Measurements from ENCODE around the gene PRKD3.

The PRKD3 gene

DNA sequence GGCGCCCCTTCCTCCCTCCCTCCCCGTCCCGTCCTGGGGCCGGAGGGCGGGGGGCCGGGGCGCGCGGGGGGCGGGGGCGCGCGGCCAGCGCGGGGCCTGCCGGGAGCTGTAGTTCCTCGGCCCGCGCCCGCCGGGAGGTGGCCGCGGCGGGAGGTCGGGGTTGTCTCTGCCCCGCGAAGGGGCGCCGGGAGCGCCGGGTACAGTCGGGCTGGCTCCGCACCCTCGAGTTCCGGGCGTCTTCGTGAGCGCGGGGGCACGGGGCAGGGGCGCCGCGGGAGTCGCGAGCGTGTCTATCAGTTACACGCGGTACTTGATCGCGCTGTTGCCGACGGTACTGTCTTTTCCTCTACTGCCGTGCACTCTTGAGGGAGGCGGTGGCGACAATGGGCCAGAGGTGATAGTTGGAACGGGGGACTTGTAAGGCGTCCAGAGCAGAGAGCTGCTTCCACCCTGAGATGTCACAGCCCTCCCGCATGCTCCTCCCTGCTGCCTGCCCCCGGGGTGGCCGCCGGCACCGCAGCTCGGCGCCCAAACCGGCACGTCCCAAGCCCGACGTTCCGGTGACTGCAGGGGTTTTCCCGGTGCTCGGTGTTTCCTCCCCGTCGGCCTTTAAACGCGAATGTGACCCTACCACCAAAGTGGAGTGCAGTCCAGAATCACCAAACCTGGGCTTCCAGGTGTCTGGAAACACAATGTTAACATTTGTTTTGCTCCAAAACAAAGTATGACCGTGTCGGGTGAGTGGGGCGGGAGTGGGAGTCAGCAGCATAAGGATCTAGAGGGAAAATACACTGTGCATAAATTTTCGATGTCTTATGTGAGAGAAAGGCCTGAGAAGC lies at the start of gene PRKD3:
Gene PRKD3, minus strand, starts transcription at position 48 of the 839 bp plus-strand sequence. CDS start 8,309 bp downstream, outside the sequence.
- peak; percentile 89 for DNase-seq

DNA sequence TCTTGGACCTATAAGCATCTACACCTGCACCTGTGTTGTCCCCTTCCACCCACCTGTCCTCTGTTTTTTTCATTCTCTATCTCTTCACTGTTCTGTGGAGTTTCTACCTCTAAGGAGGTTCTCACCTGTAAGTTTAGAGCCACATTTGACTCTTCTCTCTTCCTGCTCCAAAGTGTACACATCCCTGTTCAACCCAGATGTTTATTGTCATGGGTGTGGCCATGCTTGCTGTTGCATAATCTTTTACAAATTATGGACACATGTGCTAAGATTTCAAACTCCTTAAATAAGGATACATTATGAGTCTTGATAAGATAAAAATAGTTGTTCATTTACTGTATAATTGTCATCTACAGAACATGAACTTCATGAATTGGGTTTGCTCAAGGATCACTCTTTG lies 47.4 kb upstream of the PRKD3 start:
- no peak for DNase-seq

DNA sequence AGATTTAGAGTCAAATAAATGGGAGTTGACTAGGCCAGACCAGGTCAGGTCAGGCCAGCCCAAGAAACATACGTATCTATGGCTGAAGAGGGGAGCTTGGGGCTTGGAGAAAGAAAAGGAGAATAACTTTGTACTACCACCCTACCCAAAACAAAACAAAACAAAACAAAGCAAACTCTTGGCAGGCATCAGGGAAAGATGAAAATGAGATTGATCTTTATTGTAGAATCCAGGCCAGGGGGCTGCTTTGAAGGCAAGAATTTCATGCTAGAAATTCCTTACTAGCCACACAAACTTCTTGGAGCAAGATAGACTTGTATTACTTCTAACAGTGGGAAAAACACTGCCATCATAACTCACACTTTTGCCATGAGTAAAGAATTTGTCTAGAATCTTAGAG lies 46.0 kb upstream of the PRKD3 start:
- DNase-seq: no peak

- no peak for DNase-seq
Observed at GRCh38 chr2:37367984-37368383, 43.4 kb upstream of the PRKD3 start.

DNA sequence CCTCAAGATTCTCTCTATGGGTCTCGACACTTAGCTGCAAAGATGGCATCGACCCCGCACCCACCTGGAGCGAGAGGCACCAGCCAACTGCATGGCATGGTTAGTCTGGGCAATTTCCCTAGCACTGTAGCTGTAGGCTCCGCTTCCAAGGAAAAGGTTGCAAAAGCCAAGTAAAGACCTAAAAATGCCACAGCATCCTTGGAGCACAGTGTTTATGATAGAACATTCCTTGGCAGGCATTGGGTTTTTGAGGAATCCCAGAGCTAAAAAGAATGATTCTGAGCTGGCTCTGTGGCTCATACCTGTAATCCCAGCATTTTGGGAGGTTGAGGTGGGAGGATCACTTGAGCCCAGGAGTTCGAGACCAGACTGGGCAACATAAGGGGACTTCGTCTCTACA lies 42.7 kb upstream of the PRKD3 start:
- DNase-seq: no peak

GRCh38 chr2:37366773-37367172 lies 42.1 kb upstream of the PRKD3 start:
- DNase-seq: no peak

DNA sequence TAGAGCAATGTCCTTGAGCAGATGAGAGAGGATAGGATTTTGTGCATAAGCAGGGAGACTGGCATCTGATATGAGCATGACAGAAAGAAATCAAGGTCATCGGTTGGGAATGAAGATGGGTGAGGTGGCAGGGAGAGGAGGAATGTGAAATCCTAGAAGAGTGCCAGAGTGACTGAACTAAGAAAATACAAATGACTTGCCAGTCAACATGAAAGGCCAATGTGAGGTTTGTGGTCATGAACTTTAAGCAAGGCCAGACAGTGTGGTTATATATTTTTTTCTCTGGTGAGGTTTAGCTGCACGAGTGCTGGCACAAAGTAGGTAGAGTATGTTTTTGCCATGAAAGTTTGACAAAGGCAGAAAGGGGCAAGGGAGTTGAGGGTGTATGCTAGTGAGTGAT lies 41.0 kb upstream of the PRKD3 start:
- no peak for DNase-seq

GRCh38 chr2:37364351-37364750 lies 39.7 kb upstream of the PRKD3 start:
- no peak for DNase-seq

DNA sequence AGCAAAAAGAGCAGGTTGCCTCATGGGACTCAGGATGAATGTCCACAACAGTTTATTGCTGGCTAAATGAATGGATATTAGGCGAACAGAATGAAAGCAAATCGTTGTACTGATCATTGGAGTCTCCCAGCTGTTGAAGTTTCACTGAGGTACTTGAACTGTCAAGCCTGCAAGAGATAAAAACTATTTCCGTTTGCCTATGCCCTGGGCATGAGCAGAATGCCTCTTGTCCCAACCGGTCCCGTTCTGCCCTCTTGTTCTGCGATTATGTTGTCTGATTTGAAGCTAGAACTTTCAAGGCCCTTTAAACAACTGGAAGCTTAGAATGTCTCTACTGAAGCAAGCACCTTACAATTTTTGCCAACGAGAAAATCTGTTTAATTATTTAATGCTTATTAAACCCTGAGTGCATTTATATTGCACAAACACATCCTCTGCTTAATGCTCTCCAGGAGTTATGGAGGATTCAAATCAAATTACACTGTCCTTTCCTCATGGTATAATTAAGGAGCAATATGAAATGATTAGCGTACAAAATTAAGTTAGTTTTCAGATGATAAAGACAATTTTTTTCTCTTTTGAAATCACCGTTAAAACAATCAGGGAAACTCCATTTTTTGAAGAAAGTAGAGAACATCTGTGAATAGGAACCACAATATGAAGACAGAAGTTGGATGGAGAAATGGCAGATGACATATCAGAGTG lies 37.5 kb upstream of the PRKD3 start:
- DNase-seq: no peak

GRCh38 chr2:37361216-37361815 lies 36.7 kb upstream of the PRKD3 start:
- no peak for DNase-seq

DNA sequence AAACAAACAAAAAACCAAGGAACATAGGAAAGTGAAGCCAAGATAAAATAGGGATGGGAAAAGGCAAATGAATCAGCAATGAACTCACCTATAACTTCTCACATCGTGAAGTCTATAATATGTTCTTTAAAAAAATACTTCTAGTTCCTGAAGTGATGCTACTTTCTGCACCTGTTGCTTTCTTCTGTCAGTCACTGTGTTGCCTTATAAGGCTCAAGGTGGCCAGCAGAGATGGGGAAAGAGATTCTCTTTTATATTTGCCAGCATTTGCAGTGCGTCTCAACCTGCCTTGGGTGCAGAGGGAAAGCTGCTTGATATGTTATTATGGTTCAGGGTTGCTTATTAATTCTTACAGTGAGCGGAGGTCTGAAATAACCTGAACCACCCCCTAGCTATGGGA lies 33.8 kb upstream of the PRKD3 start:
- no peak for DNase-seq

GRCh38 chr2:37357530-37357929 lies 32.9 kb upstream of the PRKD3 start:
- no peak for DNase-seq

GRCh38 chr2:37357069-37357468 lies 32.4 kb upstream of the PRKD3 start:
- no peak for DNase-seq

- DNase-seq: no peak
Observed at GRCh38 chr2:37356299-37356698, 31.7 kb upstream of the PRKD3 start.

GRCh38 chr2:37355735-37356134 lies 31.1 kb upstream of the PRKD3 start:
- no peak for DNase-seq

- DNase-seq: no peak
Observed at GRCh38 chr2:37354531-37354930, 29.9 kb upstream of the PRKD3 start.

DNA sequence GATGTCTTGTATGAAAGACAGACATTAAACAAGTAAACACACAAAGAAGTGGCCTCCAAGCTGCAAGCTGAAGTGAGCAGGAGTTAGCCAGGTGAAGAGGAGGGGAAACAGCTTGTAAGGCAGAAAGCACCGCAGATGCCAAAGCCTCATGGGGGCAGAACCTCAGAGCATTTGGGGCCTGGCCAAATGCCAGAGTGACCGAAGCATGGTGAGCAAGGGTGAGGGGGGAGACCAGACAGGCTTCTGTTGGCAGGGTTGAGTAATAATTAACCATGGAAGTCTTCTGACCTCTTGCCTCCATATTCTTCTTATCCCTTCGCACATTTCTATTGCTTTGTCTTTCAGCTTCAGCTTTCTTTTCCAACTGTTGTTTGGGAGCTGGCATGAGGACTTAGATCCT lies 25.4 kb upstream of the PRKD3 start:
- DNase-seq: no peak

DNA sequence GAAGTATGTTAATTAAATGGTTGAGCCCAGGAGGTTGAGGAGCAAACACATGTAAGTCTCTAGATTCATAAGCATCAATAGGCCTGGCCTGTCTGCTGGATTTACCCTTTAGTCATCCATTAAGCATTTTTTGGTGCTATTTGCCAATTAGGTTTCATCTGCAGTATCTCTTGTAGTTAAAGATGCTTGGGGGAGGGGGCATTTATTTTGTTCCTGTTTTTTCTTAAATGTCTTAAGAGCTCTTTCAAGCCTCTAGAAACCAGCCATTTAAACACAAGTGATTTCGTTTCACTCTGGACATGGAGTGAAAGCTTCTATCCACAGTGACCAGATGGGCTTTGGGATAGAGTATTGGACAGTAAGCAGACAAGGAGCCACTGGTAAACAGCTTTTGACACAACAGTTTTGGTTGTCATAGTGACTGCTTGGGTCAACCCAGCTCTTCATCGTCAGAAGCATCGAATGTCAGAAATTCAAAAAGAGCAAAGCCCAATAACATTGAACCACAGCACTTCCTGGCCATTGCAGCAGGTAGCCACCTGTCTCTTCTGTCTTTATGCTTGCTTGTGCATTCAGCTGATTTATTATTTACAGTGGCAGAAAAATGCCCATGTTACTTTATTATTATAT lies 24.7 kb upstream of the PRKD3 start:
- DNase-seq: no peak

DNA sequence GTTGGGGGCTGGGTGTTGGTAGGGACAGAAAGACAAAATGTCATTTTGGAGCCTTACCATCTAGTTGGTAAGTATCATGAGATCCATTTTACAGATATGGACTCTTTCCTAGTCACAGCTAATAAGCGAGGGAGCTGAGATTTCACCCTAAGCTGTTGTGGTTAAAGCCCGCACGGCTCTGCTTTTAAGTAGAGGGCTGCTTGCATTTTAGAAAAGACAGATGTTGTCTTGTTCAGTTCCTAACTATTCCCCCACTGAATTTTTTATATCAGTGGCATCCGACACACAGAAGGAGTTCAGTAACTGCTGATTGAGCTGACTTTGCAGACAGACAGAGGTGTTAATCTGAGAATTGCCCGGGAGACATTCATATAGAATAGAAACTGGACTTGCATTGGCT lies 23.5 kb upstream of the PRKD3 start:
- DNase-seq: no peak

GRCh38 chr2:37344453-37345361 lies 20.1 kb upstream of the PRKD3 start, which contains the start of gene QPCT:
QPCT (plus strand) TSS chr2:37344630; CDS start chr2:37344732, 102 bp downstream.
- DNase-seq: peak; percentile 60

GRCh38 chr2:37343537-37344434 lies 19.2 kb upstream of the PRKD3 start:
- DNase-seq: peak; percentile 58
